H1 (cell line): Measurements from ENCODE around the gene KXD1. TPM values are rescaled to one million over a fixed set of nuclear protein-coding genes. Genes with fewer than 3 reads are reported as not detected.

Experiments used
- EZH2 ChIP-seq: fragments of 200-600 bp; sonication (generic); IDR thresholded peaks from 2 replicates; pipeline ENCODE4 v1.7.1; 2012; ENCODE audit warnings: low read depth, mild to moderate bottlenecking, moderate library complexity, low read length, inconsistent platforms; ENCODE audit not compliant: severe bottlenecking
- KDM4A ChIP-seq: IDR thresholded peaks from one replicate; pipeline ENCODE4 v1.7.1; 2012; ENCODE audit warnings: low read depth, mild to moderate bottlenecking, moderate library complexity, low read length, inconsistent platforms; ENCODE audit not compliant: severe bottlenecking
- PHF8 ChIP-seq: fragments of 200-600 bp; sonication (generic); conservative IDR thresholded peaks from 2 replicates; pipeline ENCODE4 v1.7.1; 2012; ENCODE audit warnings: low read depth, mild to moderate bottlenecking, inconsistent platforms, low read length, moderate library complexity
- POLR2A ChIP-seq, 2 experiments: IDR thresholded peaks; 1 replicate in 1 of 2; 2 replicates in 1 of 2; pipeline ENCODE4 v1.6.1; 2011; ENCODE audit warnings: low read depth in 2 of 2, low read length in 2 of 2, mild to moderate bottlenecking in 2 of 2; ENCODE audit errors: control extremely low read depth in 1 of 2
- TEAD4 ChIP-seq: IDR thresholded peaks from 2 replicates; pipeline ENCODE4 v1.6.1; 2012; ENCODE audit warnings: low read depth, low read length, inconsistent platforms, mixed read lengths
- polyA plus RNA-seq, 7 experiments: library from polyadenylated mRNA; depleted of rRNA in 3 of 7; stranded (reverse) in 5 of 7; unstranded in 2 of 7; fragments of >200 nt in 5 of 7; fragments of 200-250 nt in 2 of 7; gene quantifications; 1 replicate in 5 of 7; 2 replicates in 1 of 7; 4 replicates in 1 of 7; pipeline versions ENCODE4 v1.2.1 to v1.2.3, GENCODE V29; 2011 to 2013; ENCODE audit warnings: missing spikeins in 2 of 7, mixed read lengths in 2 of 7
- total RNA-seq: library from RNA; stranded (reverse); fragmentation: NEBNext Ultra II Directional; extraction: Animal tissue kit (Norgen Biotek cat#: 25700); gene quantifications from 2 replicates; pipeline ENCODE4 v1.2.1, GENCODE V29; 2021
- TF ChIP-seq, protein P1 (sequence below), 3 experiments: IDR thresholded peaks; 1 replicate in 2 of 3; 2 replicates in 1 of 3; pipeline versions ENCODE4 v1.5.1 to v1.6.1; 2011; ENCODE audit warnings: low read length in 3 of 3, mild to moderate bottlenecking in 3 of 3, inconsistent platforms in 2 of 3, low read depth in 1 of 3, moderate library complexity in 1 of 3; ENCODE audit not compliant: insufficient read depth in 1 of 3; ENCODE audit errors: control extremely low read depth in 1 of 3

Gene KXD1
- total and polyA plus RNA-seq, 2 of the 8 experiments (the other 6 are each of a cell fraction or from before 2014, with no cell fraction given): 115 to 267 TPM

DNA sequence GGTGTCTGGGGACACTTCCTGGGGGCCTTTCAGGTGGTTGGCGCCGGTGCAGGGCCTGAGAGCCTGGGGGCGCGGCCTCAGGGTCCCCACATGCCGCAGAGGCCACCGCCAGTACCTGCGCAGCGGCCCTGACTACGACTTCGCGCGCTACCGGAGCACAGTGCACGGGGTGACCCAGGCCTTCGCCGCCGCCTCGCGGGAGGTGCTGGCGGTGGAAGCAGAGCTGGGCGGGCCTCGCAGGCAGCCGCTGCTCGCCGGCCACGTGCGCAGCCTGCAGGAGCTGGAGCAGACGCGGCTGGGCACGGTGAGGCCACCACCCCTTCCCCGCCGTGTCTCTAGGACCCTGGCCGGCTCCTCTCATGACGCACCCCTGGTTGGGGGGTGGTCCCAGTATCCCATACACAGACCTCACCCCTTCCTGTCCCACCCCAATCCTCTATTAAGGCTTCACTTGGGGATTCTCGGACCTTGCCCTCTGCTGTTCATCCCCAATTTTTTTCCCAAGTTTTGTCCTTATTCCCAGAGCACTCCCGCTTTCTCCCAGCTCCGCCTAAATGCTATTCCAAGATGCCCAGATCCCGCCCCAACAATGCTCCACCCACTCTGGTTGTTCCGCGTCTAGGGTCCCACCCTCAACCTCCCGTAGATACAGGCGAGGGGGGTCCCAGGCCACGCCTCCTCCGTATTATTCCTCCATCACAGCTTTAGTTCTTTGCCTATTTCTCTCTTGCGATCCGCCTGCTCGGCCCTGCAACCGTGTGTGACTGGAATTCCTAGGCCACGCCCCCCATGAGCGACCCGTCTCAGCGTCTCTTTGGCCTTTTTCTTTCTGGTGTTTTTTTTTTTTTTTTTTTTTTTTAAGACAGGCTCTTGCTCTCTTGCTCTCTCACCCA lies 32.0 kb downstream of the KXD1 start (continued):
- TF ChIP-seq, protein P1, sequence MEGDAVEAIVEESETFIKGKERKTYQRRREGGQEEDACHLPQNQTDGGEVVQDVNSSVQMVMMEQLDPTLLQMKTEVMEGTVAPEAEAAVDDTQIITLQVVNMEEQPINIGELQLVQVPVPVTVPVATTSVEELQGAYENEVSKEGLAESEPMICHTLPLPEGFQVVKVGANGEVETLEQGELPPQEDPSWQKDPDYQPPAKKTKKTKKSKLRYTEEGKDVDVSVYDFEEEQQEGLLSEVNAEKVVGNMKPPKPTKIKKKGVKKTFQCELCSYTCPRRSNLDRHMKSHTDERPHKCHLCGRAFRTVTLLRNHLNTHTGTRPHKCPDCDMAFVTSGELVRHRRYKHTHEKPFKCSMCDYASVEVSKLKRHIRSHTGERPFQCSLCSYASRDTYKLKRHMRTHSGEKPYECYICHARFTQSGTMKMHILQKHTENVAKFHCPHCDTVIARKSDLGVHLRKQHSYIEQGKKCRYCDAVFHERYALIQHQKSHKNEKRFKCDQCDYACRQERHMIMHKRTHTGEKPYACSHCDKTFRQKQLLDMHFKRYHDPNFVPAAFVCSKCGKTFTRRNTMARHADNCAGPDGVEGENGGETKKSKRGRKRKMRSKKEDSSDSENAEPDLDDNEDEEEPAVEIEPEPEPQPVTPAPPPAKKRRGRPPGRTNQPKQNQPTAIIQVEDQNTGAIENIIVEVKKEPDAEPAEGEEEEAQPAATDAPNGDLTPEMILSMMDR (IDR thresholded peaks at IDR 0.05; ENCODE audit: control extremely low read depth in 1 of 3, insufficient read depth in 1 of 3, low read depth in 1 of 3, low read length in 3 of 3): peak in 1 of 3 experiments; percentile 2; a peak in 1 of 4 replicates
- TF ChIP-seq KDM4A (peak; percentile 29), PHF8 (peak; percentile 24), EZH2 (no peak), TEAD4 (0 out of 2 replicates have a peak, but pooled peaks have one; percentile 19), POLR2A (IDR thresholded peaks at IDR 0.05; ENCODE audit: control extremely low read depth in 1 of 2, low read depth in 2 of 2, low read length in 2 of 2) (peak; percentile 76; a peak in 2 of 3 replicates)
